GM04504 (cell line): ENCODE results near the gene TANGO2.

ENCODE experiments used
- DNase-seq: peaks from one replicate; pipeline ENCODE4 v3.0.0-alpha.2; 2012; ENCODE audit warnings: low read depth

Gene TANGO2

GRCh38 chr22:19983741-19984140 lies 37.2 kb upstream of the TANGO2 start:
- DNase-seq, result no peak

GRCh38 chr22:19984201-19984753 lies 36.6 kb upstream of the TANGO2 start:
- no peak for DNase-seq

- DNase-seq, result no peak
Measured at GRCh38 chr22:19984851-19985811, 35.8 kb upstream of the TANGO2 start.

- no peak for DNase-seq
Measured at GRCh38 chr22:19986011-19986409, 34.9 kb upstream of the TANGO2 start.

- no peak for DNase-seq
Measured at GRCh38 chr22:19986410-19987341, 34.2 kb upstream of the TANGO2 start.

- DNase-seq, result no peak
Measured at GRCh38 chr22:19987394-19988306, 33.3 kb upstream of the TANGO2 start.

GRCh38 chr22:19988331-19988808 lies 32.5 kb upstream of the TANGO2 start:
- DNase-seq, result no peak

- DNase-seq, result no peak
Measured at GRCh38 chr22:19988965-19989724, 31.8 kb upstream of the TANGO2 start.

GRCh38 chr22:19989725-19990067 lies 31.2 kb upstream of the TANGO2 start:
- no peak for DNase-seq

GRCh38 chr22:19990188-19990587 lies 30.7 kb upstream of the TANGO2 start:
- DNase-seq, result no peak

- DNase-seq, result no peak
Measured at GRCh38 chr22:19990609-19991394, 30.1 kb upstream of the TANGO2 start.

GRCh38 chr22:19991395-19991644 lies 29.6 kb upstream of the TANGO2 start:
- no peak for DNase-seq

- no peak for DNase-seq
Measured at GRCh38 chr22:19991645-19992451, 29.1 kb upstream of the TANGO2 start.

GRCh38 chr22:19992481-19992911 lies 28.4 kb upstream of the TANGO2 start:
- no peak for DNase-seq

GRCh38 chr22:19992921-19993355 lies 28.0 kb upstream of the TANGO2 start:
- DNase-seq, result no peak

- no peak for DNase-seq
Measured at GRCh38 chr22:19993926-19994325, 27.0 kb upstream of the TANGO2 start.

- DNase-seq, result no peak
Measured at GRCh38 chr22:19994851-19995610, 25.9 kb upstream of the TANGO2 start.

GRCh38 chr22:19995611-19996339 lies 25.1 kb upstream of the TANGO2 start:
- DNase-seq, result no peak
